Panc1 (cell line): ENCODE results near the gene TMA7. TPM values are rescaled to one million over a fixed set of nuclear protein-coding genes. Genes with fewer than 3 reads are reported as not detected.

ENCODE experiments used
- ATAC-seq: fragments of 200-7000 bp; cut with Tn5 transposase; 2 replicates; pipeline ENCODE4 v1.9.1; 2020; ENCODE audit warnings: mild to moderate bottlenecking, moderate library complexity
- BruUV-seq: library from RNA; stranded (reverse); fragments of 400-500 nt; replicated peaks from 2 replicates; lab custom pipeline; 2021; lab: Mats Ljungman, UMichigan
- CTCF ChIA-PET: fragments of 300-600 bp; sonication (Branson Sonifier 250); formaldehyde crosslinking; loops from one replicate; lab custom pipeline; 2022; ENCODE audit warnings: antibody characterized with exemption; lab: Charles Lee
- POLR2A ChIA-PET: fragments of 300-600 bp; sonication (Branson Sonifier 250); formaldehyde crosslinking; loops from one replicate; lab custom pipeline; 2022; ENCODE audit warnings: antibody characterized with exemption; lab: Charles Lee
- DNase-seq: peaks from one replicate; pipeline ENCODE4 v3.0.0-alpha.2; 2010; ENCODE audit warnings: low read depth, low spot score
- H3K27ac ChIP-seq: 2 replicates; pipeline ENCODE4 v1.5.1; 2011; ENCODE audit warnings: mild to moderate bottlenecking, low read length, inconsistent platforms
- H3K27me3 ChIP-seq: fragments of 200-500 bp; sonication (Bioruptor generic); 2 replicates; pipeline ENCODE4 v1.6.0; 2014; ENCODE audit warnings: low read length, inconsistent platforms; ENCODE audit not compliant: control insufficient read depth, insufficient read depth
- H3K36me3 ChIP-seq: fragments of 200-500 bp; sonication (Bioruptor generic); 2 replicates; pipeline ENCODE4 v1.5.1; 2014; ENCODE audit warnings: inconsistent platforms, mild to moderate bottlenecking, low read length, moderate library complexity; ENCODE audit not compliant: control insufficient read depth, insufficient read depth
- H3K4me1 ChIP-seq: 2 replicates; pipeline ENCODE4 v1.5.1; 2011; ENCODE audit warnings: inconsistent platforms, mild to moderate bottlenecking, low read length, moderate library complexity; ENCODE audit not compliant: control insufficient read depth, insufficient read depth
- H3K4me3 ChIP-seq, 2 experiments: 2 replicates each; pipeline ENCODE4 v1.5.1; 2011 to 2012; ENCODE audit warnings: low read depth in 2 of 2, low read length in 2 of 2, mild to moderate bottlenecking in 2 of 2, inconsistent platforms in 1 of 2, moderate library complexity in 1 of 2
- H3K9me3 ChIP-seq: fragments of 200-500 bp; sonication (Bioruptor generic); 2 replicates; pipeline ENCODE4 v1.5.1; 2014; ENCODE audit warnings: low read depth, mild to moderate bottlenecking, inconsistent platforms, low read length, moderate library complexity; ENCODE audit not compliant: control insufficient read depth, insufficient read depth
- POLR2AphosphoS5 ChIP-seq: IDR thresholded peaks from 2 replicates; pipeline ENCODE4 v1.6.1; 2012; ENCODE audit warnings: mild to moderate bottlenecking, low read depth, low read length, moderate library complexity
- SIN3A ChIP-seq: IDR thresholded peaks from 2 replicates; pipeline ENCODE4 v1.6.1; 2012; ENCODE audit warnings: low read depth, mild to moderate bottlenecking, low read length, moderate library complexity, borderline replicate concordance; ENCODE audit not compliant: insufficient read depth
- TCF7L2 ChIP-seq: IDR thresholded peaks from 2 replicates; pipeline ENCODE4 v1.6.1; 2011; ENCODE audit warnings: mild to moderate bottlenecking, low read depth, low read length, inconsistent platforms
- in situ Hi-C: cut with HindIII; loops from 2 replicates; pipeline ENCODE4 v1.10.0; 2016; ENCODE audit warnings: low sequenced_read_pairs, low pct_unique_long_range_greater_than_20kb
- intact Hi-C: fragments of 100-400 bp; cut with micrococcal nuclease; formaldehyde crosslinking; loops from one replicate; pipeline ENCODE4 v1.10.0; 2022; ENCODE audit not compliant: unreplicated experiment
- total RNA-seq: library from RNA; stranded (reverse); gene quantifications from one replicate; pipeline ENCODE4 v1.2.1, GENCODE V29; 2021; ENCODE audit not compliant: unreplicated experiment
- TF ChIP-seq, protein P1 (sequence below): fragments of 450-650 bp; IDR thresholded peaks from 2 replicates; pipeline ENCODE4 v1.5.1; 2017; ENCODE audit warnings: mild to moderate bottlenecking
- TF ChIP-seq, protein P2 (sequence below), 2 experiments: IDR thresholded peaks; 2 replicates each; pipeline ENCODE4 v1.6.1; 2011 to 2012; ENCODE audit warnings: low read depth in 2 of 2, control low read depth in 1 of 2, low read length in 1 of 2, mild to moderate bottlenecking in 1 of 2, moderate library complexity in 1 of 2; ENCODE audit not compliant: insufficient read depth in 1 of 2

Gene TMA7
- total RNA-seq, 1 experiment from 2014 or later, result 175 TPM

DNA sequence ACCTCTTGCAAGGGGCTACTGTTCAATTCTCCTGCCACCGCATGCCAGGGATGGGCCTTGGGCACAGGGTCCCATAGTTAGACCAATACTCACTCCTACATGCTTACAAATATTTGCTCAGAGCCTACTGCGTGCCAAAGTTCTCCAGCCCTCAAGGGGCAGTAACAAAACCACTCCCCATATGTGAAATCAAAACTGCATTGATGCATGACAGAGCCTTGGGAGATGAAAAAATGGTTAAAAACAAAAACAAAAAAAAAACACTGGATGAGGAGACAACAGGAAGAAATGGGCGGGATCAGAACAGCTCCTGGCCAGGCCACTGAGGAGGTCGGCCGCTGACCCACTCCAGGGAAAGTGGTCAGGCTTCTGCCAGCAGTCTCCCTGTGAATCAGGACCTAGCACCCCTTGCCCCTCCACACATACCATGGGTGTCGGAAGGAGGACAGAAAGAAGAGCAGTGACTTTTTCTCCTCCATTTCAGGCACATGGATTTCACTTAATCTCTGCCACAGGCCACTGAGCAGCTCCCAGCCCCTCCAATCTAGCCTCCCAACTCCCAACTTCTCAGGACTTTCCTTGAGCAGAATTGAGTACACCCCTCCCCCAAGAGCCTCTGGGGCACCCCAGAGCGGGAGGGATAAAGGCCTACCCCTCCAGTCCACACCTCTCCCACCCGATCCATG, 13.0 kb upstream of the TMA7 start:
- Histone ChIP-seq H3K4me1 (peaks cover 4% of the 10 kb centered on the region; the same call in 1 of the 2 replicates), H3K27me3 (no peaks in the 10 kb centered on the region), H3K4me3 (no peak overlapping the region), H3K36me3 (no peaks in the 10 kb centered on the region), H3K9me3 (no peaks in the 10 kb centered on the region), H3K27ac (no peak overlapping the region)
- in situ Hi-C loops (no loop called here), intact Hi-C loops (no loop called here)
- POLR2A ChIA-PET, result no interaction called here
- no peak for TF ChIP-seq POLR2AphosphoS5
- no peak for TF ChIP-seq SIN3A
- TF ChIP-seq, protein P1, sequence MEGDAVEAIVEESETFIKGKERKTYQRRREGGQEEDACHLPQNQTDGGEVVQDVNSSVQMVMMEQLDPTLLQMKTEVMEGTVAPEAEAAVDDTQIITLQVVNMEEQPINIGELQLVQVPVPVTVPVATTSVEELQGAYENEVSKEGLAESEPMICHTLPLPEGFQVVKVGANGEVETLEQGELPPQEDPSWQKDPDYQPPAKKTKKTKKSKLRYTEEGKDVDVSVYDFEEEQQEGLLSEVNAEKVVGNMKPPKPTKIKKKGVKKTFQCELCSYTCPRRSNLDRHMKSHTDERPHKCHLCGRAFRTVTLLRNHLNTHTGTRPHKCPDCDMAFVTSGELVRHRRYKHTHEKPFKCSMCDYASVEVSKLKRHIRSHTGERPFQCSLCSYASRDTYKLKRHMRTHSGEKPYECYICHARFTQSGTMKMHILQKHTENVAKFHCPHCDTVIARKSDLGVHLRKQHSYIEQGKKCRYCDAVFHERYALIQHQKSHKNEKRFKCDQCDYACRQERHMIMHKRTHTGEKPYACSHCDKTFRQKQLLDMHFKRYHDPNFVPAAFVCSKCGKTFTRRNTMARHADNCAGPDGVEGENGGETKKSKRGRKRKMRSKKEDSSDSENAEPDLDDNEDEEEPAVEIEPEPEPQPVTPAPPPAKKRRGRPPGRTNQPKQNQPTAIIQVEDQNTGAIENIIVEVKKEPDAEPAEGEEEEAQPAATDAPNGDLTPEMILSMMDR, result no peak
- TF ChIP-seq, protein P2, sequence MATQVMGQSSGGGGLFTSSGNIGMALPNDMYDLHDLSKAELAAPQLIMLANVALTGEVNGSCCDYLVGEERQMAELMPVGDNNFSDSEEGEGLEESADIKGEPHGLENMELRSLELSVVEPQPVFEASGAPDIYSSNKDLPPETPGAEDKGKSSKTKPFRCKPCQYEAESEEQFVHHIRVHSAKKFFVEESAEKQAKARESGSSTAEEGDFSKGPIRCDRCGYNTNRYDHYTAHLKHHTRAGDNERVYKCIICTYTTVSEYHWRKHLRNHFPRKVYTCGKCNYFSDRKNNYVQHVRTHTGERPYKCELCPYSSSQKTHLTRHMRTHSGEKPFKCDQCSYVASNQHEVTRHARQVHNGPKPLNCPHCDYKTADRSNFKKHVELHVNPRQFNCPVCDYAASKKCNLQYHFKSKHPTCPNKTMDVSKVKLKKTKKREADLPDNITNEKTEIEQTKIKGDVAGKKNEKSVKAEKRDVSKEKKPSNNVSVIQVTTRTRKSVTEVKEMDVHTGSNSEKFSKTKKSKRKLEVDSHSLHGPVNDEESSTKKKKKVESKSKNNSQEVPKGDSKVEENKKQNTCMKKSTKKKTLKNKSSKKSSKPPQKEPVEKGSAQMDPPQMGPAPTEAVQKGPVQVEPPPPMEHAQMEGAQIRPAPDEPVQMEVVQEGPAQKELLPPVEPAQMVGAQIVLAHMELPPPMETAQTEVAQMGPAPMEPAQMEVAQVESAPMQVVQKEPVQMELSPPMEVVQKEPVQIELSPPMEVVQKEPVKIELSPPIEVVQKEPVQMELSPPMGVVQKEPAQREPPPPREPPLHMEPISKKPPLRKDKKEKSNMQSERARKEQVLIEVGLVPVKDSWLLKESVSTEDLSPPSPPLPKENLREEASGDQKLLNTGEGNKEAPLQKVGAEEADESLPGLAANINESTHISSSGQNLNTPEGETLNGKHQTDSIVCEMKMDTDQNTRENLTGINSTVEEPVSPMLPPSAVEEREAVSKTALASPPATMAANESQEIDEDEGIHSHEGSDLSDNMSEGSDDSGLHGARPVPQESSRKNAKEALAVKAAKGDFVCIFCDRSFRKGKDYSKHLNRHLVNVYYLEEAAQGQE (IDR thresholded peaks at IDR 0.05; ENCODE audit: insufficient read depth in 1 of 2, low read depth in 2 of 2, low read length in 1 of 2), result no peak
- TF ChIP-seq TCF7L2, result no peak
- CTCF ChIA-PET, result interaction anchor here (1.0 to 1.2 kb wide), 2 partner anchors 9 kb away, joined by 3 to 4 read pairs; no protein-coding TSS in a partner anchor
- no peak for DNase-seq
- no TSS peak for BruUV-seq
- no peak for ATAC-seq

DNA sequence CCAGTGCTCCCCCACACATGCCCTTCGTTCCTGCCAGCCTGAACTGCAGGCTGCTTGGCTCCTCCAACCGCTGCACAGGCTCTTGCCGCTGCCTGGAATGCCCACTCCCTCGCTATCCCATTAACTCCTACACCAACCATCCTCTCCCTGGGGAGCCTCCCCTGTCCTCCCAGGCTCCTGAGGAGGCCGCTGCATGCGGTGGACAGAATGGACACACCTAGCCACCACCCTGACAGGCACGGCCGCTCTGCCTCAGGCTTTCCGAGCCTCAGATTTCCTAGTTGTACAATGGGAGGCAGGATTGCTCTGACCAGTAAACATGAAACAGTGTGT, 12.5 kb upstream of the TMA7 start:
- intact Hi-C loops (no loop called here), in situ Hi-C loops (no loop called here)
- DNase-seq, result no peak
- CTCF ChIA-PET, result interaction anchor here (1.0 kb wide), 1 partner anchor 9 kb away, joined by 3 read pairs; no protein-coding TSS in a partner anchor
- Histone ChIP-seq H3K36me3 (no peaks in the 10 kb centered on the region), H3K27me3 (no peaks in the 10 kb centered on the region), H3K4me1 (peaks cover 4% of the 10 kb centered on the region; the same call in 1 of the 2 replicates), H3K9me3 (no peaks in the 10 kb centered on the region), H3K27ac (no peak overlapping the region), H3K4me3 (no peak overlapping the region)
- BruUV-seq, result no TSS peak
- TF ChIP-seq, protein P2 (IDR thresholded peaks at IDR 0.05; ENCODE audit: insufficient read depth in 1 of 2, low read depth in 2 of 2, low read length in 1 of 2), result no peak
- TF ChIP-seq POLR2AphosphoS5 (no peak), TCF7L2 (no peak), SIN3A (no peak)
- ATAC-seq, result no peak
- POLR2A ChIA-PET, result no interaction called here
